ENCODE data around the gene ISCA2. TPM values are rescaled to one million over a fixed set of nuclear protein-coding genes. Genes with fewer than 3 reads are reported as not detected.
"Not testable (repeated sequence)": the region's sequence is repeated elsewhere in the genome, so short reads cannot be mapped to it uniquely, and the experiment has no call there.

Gene ISCA2
- 10 to 100 TPM; 24.6 to 54.9 (median 44.2) TPM for total RNA-seq

GRCh38 chr14:74493343-74494261 lies at the start of gene ISCA2:
Gene ISCA2 (plus strand): TSS chr14:74493765. CDS start chr14:74493775, 10 bp downstream.
- TF ChIP-seq POLR2A (IDR thresholded peaks at IDR 0.05) (peak in 1 of 2 donors; percentile 39), CTCF (IDR thresholded peaks at IDR 0.05) (peak in 2 of 6 experiments; percentile 1 to 10)
- 0% methylated on average over 12 to 15 of the region's 73 CpGs for WGBS, 2 donors

GRCh38 chr14:74444866-74445265 lies 48.7 kb upstream of the ISCA2 start:
- DNase-seq: no peak
- H3K36me3 ChIP-seq: no peaks in the 10 kb centered on the region
- H3K4me3 ChIP-seq (replicated peaks in 1 of 3): no peak overlapping the region
- WGBS, 2 donors: 30 to 40% methylated on average over 3 of the region's 3 CpGs
- intact Hi-C loops (cut with DNase I): no loop called here
- H3K9me3 ChIP-seq: no peaks in the 10 kb centered on the region
- TF ChIP-seq POLR2A (IDR thresholded peaks at IDR 0.05) (no peak), CTCF (IDR thresholded peaks at IDR 0.05) (no peak)
- H3K27ac ChIP-seq: no peak overlapping the region
- H3K4me1 ChIP-seq: peaks cover 0 to 7% of the 10 kb centered on the region in 2 donors
- H3K27me3 ChIP-seq: no peaks in the 10 kb centered on the region

More at GRCh38 chr14:74493343-74494261, at the start of gene ISCA2:
- Histone ChIP-seq H3K27me3 (no peaks in the 10 kb centered on the region), H3K4me3 (replicated peaks in 1 of 3) (peak within 1 kb of the TSS; percentile 45 to 99 (median 84)), H3K36me3 (no peaks in the 10 kb centered on the region), H3K4me1 (peaks cover 18 to 38% of the 10 kb centered on the region in 2 donors), H3K9me3 (no peaks in the 10 kb centered on the region), H3K27ac (peak within 1 kb of the TSS; percentile 87 to 99 (median 94))
- peak; percentile 100 for DNase-seq
- intact Hi-C loops (cut with DNase I): loop anchor here (5.0 kb wide), 1 partner anchor 131 kb away; no protein-coding TSS in a partner anchor

GRCh38 chr14:74454397-74454796 lies 39.2 kb upstream of the ISCA2 start:
- H3K27ac ChIP-seq; intact Hi-C loops (cut with DNase I); H3K4me3 ChIP-seq (replicated peaks in 1 of 3); H3K4me1 ChIP-seq; H3K27me3 ChIP-seq; H3K36me3 ChIP-seq; DNase-seq; H3K9me3 ChIP-seq: not testable (repeated sequence)
- WGBS, 2 donors: 84 to 90% methylated on average over 5 of the region's 5 CpGs

- intact Hi-C loops (cut with DNase I): no loop called here
- Histone ChIP-seq H3K9me3 (no peaks in the 10 kb centered on the region), H3K27ac (no peak overlapping the region), H3K4me1 (no peaks in the 10 kb centered on the region), H3K4me3 (replicated peaks in 1 of 3) (no peak overlapping the region), H3K27me3 (no peaks in the 10 kb centered on the region), H3K36me3 (no peaks in the 10 kb centered on the region)
- 78% methylated on average over 16 to 17 of the region's 17 CpGs for WGBS, 2 donors
- no peak for DNase-seq
- no peak for TF ChIP-seq CTCF (IDR thresholded peaks at IDR 0.05)
- no peak for TF ChIP-seq POLR2A (IDR thresholded peaks at IDR 0.05)
Measured at GRCh38 chr14:74456684-74457564, 36.6 kb upstream of the ISCA2 start.

- 64 to 65% methylated on average over 4 of the region's 4 CpGs for WGBS, 2 donors
- DNase-seq: no peak
- no peaks in the 10 kb centered on the region for H3K36me3 ChIP-seq
- no peaks in the 10 kb centered on the region for H3K27me3 ChIP-seq
- H3K9me3 ChIP-seq: no peaks in the 10 kb centered on the region
- H3K4me3 ChIP-seq (replicated peaks in 1 of 3): no peak overlapping the region
- no peak for TF ChIP-seq CTCF (IDR thresholded peaks at IDR 0.05)
- no peak for TF ChIP-seq POLR2A (IDR thresholded peaks at IDR 0.05)
- intact Hi-C loops (cut with DNase I): no loop called here
- H3K27ac ChIP-seq: no peak overlapping the region
- H3K4me1 ChIP-seq: no peaks in the 10 kb centered on the region
Measured at GRCh38 chr14:74457565-74457895, 36.0 kb upstream of the ISCA2 start.

Data from thyroid gland (tissue), 4 donors.